CMK (cell line): Measurements from ENCODE around the gene AKAP7.
A peak's percentile ranks its signal among the peaks of the same experiment; 100 is the strongest.
"Not testable (repeated sequence)": the region's sequence is repeated elsewhere in the genome, so short reads cannot be mapped to it uniquely, and the experiment has no call there.

Source experiments
- DNase-seq: peaks from one replicate; pipeline ENCODE4 v3.0.0-alpha.2; 2010; ENCODE audit warnings: low read depth

The AKAP7 gene

GRCh38 chr6:131135244-131136020 lies at the start of gene AKAP7:
TSS of gene AKAP7 (plus strand) at chr6:131135467. CDS start at chr6:131135764, 297 bp downstream.
- DNase-seq = peak; percentile 36

GRCh38 chr6:131090339-131090738 lies 44.9 kb upstream of the AKAP7 start:
- DNase-seq = not testable (repeated sequence)

GRCh38 chr6:131091944-131092343 lies 43.3 kb upstream of the AKAP7 start:
- DNase-seq = not testable (repeated sequence)

GRCh38 chr6:131093334-131093733 lies 41.9 kb upstream of the AKAP7 start:
- DNase-seq = no peak

GRCh38 chr6:131096786-131097185 lies 38.5 kb upstream of the AKAP7 start:
- no peak for DNase-seq

GRCh38 chr6:131101911-131102680 lies 33.2 kb upstream of the AKAP7 start:
- no peak for DNase-seq

GRCh38 chr6:131103296-131103695 lies 32.0 kb upstream of the AKAP7 start:
- no peak for DNase-seq

- no peak for DNase-seq
Measured at GRCh38 chr6:131103901-131104300, 31.4 kb upstream of the AKAP7 start.

GRCh38 chr6:131107151-131107550 lies 28.1 kb upstream of the AKAP7 start:
- DNase-seq = no peak

GRCh38 chr6:131112249-131112648 lies 23.0 kb upstream of the AKAP7 start:
- no peak for DNase-seq

GRCh38 chr6:131115651-131116050 lies 19.6 kb upstream of the AKAP7 start:
- DNase-seq = no peak

GRCh38 chr6:131116321-131116720 lies 18.9 kb upstream of the AKAP7 start:
- DNase-seq = no peak

- peak; percentile 35 for DNase-seq
Measured at GRCh38 chr6:131116755-131117360, 18.4 kb upstream of the AKAP7 start.

GRCh38 chr6:131117878-131118277 lies 17.4 kb upstream of the AKAP7 start:
- DNase-seq = no peak

GRCh38 chr6:131122007-131122406 lies 13.3 kb upstream of the AKAP7 start:
- no peak for DNase-seq

- DNase-seq = no peak
Measured at GRCh38 chr6:131122516-131122915, 12.8 kb upstream of the AKAP7 start.

- no peak for DNase-seq
Measured at GRCh38 chr6:131124336-131125071, 10.8 kb upstream of the AKAP7 start.

- no peak for DNase-seq
Measured at GRCh38 chr6:131125431-131125830, 9.8 kb upstream of the AKAP7 start.

- no peak for DNase-seq
Measured at GRCh38 chr6:131129689-131130553, 5.3 kb upstream of the AKAP7 start.

- no peak for DNase-seq
Measured at GRCh38 chr6:131130554-131130940, 4.7 kb upstream of the AKAP7 start.

- no peak for DNase-seq
Measured at GRCh38 chr6:131132360-131132759, 2.9 kb upstream of the AKAP7 start.
